A673 (cell line): ENCODE data around the gene ZNF653.
"Not testable (repeated sequence)": the region's sequence is repeated elsewhere in the genome, so short reads cannot be mapped to it uniquely, and the experiment has no call there.

Experiments used
- CTCF ChIP-seq: fragments of 300-800, 200-600 bp; sonication (generic); conservative IDR thresholded peaks from 2 replicates; pipeline ENCODE4 v1.5.1; 2017; ENCODE audit warnings: low read depth, mild to moderate bottlenecking, antibody characterized with exemption, low read length, moderate library complexity, mixed read lengths
- EZH2 ChIP-seq: fragments of 200-600 bp; sonication (generic); IDR thresholded peaks from 2 replicates; pipeline ENCODE4 v1.6.1; 2017; ENCODE audit warnings: borderline replicate concordance, low read depth, mild to moderate bottlenecking, mixed read lengths, antibody characterized with exemption, low read length; ENCODE audit not compliant: poor library complexity, severe bottlenecking

GRCh38 chr19:11455233-11455554, 50.4 kb downstream of the ZNF653 start:
- not testable (repeated sequence) for TF ChIP-seq CTCF, EZH2
